ENCODE measurements around the gene DDX59.

DDX59 gene

GRCh38 chr1:200669314-200670241 lies at the start of gene DDX59:
DDX59 (minus strand) TSS chr1:200669907; CDS start chr1:200666740, 3,167 bp downstream.
- peak; percentile 76 for DNase-seq

- DNase-seq, result no peak
Measured at GRCh38 chr1:200714504-200715187, 44.9 kb upstream of the DDX59 start.

- no peak for DNase-seq
Measured at GRCh38 chr1:200710166-200710565, 40.5 kb upstream of the DDX59 start.

- DNase-seq, result no peak
Measured at GRCh38 chr1:200708769-200709168, 39.1 kb upstream of the DDX59 start.

GRCh38 chr1:200708161-200708560 lies 38.5 kb upstream of the DDX59 start:
- no peak for DNase-seq

GRCh38 chr1:200707116-200707515 lies 37.4 kb upstream of the DDX59 start:
- DNase-seq, result no peak

- DNase-seq, result no peak
Measured at GRCh38 chr1:200706111-200706814, 36.6 kb upstream of the DDX59 start.

DNA sequence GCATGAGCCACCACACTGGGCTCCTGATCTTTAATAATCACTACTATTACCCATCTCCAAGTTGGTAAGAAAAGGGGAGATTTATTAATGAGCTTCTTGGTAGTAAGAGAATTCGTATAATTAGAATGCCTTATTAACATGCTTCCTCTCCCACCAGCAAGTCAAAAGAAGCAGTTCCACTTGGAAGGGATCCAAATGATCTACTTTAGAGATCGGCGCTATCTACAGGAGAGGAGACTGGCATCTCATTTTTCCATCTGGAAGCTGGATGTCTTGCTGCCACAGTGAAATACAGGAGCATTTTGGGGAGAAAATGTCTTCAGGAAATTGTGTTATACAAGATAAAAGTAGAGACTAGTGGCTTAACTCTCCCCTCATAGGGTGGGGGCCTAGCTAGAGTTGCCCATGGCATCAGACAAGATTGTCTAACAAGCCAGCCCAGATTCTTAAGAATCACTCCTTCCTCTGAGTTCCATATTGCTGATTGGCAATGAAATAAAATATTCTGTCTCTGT lies 35.3 kb upstream of the DDX59 start:
- DNase-seq, result no peak

GRCh38 chr1:200699871-200700270 lies 30.2 kb upstream of the DDX59 start:
- no peak for DNase-seq

- no peak for DNase-seq
Measured at GRCh38 chr1:200694738-200695137, 25.0 kb upstream of the DDX59 start.

DNA sequence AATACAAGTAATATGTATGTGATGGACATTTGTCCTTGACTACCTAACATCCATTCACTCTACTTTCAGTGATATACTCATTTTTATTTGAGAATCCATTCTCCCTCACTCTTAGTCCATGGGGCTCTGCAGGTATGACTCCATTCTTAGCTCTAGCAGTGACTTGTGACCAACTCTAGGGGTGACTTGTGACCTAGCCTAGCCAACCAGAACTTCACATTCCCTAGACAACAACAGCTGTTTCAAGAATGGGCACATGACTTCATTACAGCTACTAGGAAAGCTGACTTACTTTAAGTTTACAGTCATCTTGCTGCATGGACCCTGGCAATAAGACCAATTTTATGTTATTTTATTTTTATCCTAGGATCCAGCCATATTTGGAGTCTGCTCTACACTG lies 23.6 kb upstream of the DDX59 start:
- DNase-seq, result no peak

- no peak for DNase-seq
Measured at GRCh38 chr1:200692316-200692715, 22.6 kb upstream of the DDX59 start.

DNA sequence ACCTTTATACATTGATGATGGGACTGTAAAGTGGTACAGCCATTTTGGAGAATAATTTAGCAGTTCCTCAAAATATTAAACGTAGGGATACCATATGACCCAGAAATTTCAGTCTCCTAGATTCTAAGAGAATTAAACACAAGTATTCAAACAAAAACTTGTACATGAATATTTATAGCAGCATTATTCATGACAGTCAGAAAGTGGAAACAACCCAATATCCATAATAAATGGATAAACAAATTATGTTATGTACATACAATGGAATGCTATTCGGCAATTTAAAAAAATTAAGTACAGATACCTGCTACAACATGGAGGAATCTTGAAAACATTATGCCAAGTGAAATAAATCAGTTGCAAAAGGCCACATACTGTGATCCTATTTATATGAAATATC lies 16.9 kb upstream of the DDX59 start:
- no peak for DNase-seq

DNA sequence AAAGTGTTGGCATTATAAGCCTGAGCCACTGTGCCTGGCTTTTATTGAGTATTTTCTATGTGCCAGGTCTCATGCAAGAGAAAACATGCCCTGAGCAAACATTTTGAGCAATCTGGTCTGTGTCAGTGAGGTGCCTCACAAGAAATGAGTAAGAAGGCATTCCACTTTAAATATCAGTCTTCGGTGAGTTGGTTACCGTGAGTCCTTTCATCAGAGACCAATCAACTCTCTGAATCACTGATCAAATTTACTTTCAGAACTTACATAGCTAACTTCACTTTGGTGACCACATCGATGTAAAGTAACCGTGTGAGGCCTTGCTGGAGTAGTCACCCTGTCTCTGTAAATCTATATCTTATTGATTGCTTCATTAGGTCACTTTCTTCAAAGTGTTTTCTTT lies 14.3 kb upstream of the DDX59 start:
- DNase-seq, result no peak

GRCh38 chr1:200683298-200683697 lies 13.6 kb upstream of the DDX59 start:
- no peak for DNase-seq

GRCh38 chr1:200681231-200681630 lies 11.5 kb upstream of the DDX59 start:
- DNase-seq, result no peak

DNA sequence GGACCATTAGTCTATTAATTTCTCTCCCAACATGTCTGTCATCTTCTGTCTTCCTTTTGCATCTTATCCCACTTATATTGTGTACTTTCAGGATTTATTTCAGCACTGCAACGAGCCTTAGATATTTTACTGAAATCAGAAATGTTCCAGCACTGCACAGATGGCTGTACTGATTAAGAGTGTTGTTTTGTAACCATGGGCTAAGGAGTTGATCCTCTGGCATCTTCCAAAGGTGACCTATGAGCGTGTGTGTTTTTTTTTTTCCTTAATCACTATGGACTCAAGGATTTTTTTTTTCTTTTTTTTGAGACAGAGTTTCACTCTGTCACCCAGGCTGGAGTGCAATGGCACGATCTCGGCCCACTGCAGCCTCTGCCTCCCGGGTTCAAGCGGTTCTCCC lies 7.1 kb upstream of the DDX59 start:
- no peak for DNase-seq

- no peak for DNase-seq
Measured at GRCh38 chr1:200675588-200675852, 5.8 kb upstream of the DDX59 start.

DNA sequence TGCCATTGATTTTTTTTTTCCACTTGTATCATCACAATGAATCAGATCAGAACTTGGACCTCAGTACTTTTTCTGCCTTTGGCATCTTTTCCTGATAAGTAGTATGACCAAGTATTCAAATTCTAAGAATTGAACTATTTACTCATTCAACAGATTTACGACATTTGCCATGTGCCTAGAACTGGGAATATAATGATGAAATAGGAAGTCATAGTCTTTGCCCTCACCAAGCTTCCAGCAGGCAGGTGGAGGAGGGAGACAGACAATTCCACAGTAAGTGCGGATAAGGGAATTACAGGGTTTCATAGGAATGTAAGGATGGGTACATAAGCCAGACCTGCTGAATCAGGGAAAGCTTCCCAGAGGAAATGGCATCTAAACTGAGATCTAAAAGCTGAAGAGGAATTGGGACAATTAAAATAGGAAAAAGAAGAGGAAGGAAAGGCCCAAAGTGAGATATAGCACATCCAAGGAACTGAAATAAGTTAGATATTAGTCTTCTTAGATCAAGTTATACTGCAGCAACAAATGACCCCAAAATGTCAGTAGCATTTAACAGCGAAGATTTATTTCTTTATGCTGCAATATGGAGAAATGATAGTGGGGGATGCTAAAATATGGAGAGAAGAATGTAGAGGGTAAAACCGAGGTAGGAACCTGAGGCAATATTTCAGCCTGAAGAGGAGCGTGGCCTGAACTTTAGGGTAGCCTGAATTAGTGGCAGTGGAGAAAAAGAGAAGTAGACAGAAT lies 5.3 kb upstream of the DDX59 start:
- DNase-seq, result no peak

- DNase-seq, result no peak
Measured at GRCh38 chr1:200673952-200674823, 4.5 kb upstream of the DDX59 start.

- DNase-seq, result no peak
Measured at GRCh38 chr1:200671235-200671786, 1.6 kb upstream of the DDX59 start.

Measured in NCI-H748 treated with DMSO at 0.1 percent for 48 hours (cell line).